SKM-1 treated with dmso at 0.1 percent for 144 hours (cell line): Measurements from ENCODE around the gene MMP14.

Experiments used
- DNase-seq: peaks from one replicate; lab custom pipeline; 2025; ENCODE audit not compliant: unreplicated experiment; lab: John Stamatoyannopoulos, UW

The MMP14 gene

DNA sequence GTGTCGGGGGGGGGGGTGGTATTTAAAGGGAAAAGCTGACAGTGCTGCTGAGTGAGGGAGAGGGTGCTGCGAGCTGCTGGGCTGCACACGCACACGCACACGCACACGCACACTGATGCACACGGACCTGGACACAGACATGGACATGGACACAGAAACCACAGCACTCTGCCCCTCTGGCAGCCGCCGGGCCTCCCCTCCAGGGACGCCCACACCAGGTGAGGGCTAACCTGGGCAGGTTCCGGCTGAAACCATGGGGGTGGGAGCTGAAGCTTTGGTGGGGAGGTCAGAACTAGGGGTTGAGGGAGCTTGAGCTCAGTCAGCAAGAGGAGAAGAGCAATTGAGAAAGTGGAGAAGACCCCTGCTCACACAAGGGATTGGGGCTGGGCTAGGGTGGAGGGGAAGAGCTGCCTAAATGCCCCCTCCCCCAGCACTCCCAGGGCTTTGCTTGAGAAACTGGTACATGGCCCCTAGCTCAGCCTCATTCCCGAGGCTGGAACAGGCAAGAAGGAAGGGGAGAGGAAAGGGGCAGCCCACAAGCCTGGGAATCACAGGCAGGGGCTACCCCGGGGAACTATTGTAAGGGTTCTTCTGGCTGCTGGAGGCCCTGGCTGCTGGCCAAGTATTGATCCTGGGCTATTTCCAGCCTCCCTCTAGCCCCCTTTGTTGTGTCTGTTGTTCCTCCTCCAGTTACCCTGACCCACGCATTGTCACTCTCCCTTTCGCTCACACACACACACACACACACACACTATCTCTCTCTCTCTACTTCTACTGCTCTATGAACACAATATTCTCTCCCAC is 47.0 kb downstream of the MMP14 start, which contains the start of gene REM2:
REM2 (plus strand) TSS at position 50 of the 804 bp plus-strand sequence; CDS start at position 116, 66 bp downstream.
- DNase-seq: no peak

DNA sequence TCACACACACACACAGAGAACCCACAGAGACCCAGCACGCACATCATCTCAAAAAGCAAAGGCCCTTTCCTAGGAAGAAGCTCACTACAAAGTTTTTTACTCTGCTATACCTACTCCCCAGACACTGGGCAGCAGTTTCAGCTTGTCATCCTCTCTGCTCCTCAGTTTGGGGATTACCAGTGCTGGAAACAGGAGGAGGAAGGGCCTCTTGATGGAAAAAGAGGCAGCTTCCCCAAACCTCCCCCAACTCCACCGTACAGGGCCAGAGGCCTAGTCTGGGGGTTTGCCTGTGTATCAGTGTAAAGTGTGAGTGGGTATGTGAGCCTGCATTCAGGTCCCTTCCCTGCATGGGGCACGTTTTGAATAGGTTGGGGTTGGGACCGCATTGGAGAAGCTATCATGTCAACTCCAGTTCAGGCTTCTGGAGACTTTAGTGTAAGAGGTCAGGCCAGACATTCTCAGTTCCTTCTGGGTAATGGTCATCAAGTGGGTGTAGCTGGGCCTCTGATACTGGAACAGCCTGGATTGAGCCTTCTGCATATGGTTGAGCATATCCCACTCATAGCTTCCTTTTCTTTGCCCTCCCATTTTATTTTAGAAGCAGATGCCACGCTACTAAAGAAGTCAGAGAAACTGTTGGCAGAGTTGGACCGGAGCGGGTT is 47.8 kb downstream of the MMP14 start:
- no peak for DNase-seq

DNA sequence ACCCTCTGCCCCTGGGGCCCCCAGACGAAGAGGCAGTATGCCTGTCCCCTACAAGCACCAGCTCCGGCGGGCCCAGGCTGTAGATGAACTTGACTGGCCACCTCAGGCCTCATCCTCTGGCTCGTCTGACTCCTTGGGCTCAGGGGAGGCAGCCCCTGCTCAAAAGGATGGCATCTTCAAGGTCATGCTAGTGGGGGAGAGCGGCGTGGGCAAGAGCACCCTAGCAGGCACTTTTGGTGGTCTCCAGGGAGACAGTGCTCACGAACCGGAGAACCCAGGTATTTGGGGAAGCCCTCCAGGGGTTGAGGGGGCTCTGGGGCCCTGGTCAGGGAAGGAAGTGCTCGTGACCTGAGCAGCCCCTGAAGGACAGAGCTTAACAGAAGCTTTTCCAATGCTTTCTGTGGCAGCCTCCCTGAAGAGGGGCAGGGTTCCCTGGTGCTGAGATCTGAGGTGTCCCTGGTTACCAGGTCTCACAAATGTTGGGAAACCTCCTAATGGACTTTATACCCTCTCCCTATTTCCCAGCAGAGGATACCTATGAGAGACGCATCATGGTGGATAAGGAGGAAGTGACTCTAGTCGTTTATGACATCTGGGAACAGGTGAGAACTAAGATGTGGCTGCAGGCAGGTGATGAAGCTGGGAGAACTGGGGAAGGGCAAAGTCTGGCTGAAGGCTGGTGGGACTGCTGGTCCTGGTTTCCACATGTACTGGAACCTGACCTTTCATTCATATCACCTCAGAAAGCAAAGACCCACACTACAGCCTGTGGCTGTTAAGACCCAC is 48.5 kb downstream of the MMP14 start:
- no peak for DNase-seq

DNA sequence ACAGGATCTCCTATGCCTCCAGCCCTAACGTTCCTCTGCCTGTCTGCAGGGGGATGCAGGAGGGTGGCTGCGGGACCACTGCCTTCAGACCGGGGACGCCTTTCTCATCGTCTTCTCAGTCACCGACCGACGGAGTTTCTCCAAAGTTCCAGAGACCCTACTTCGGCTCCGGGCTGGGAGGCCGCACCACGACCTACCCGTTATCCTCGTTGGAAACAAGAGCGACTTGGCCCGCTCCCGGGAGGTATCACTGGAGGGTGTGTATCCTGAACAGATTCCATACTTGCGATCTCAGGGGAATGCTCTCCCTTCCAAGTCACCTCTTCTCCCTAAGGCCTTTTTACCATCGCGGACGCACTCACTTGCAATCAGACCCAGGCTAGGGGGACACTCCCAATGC is 49.6 kb downstream of the MMP14 start:
- no peak for DNase-seq

DNA sequence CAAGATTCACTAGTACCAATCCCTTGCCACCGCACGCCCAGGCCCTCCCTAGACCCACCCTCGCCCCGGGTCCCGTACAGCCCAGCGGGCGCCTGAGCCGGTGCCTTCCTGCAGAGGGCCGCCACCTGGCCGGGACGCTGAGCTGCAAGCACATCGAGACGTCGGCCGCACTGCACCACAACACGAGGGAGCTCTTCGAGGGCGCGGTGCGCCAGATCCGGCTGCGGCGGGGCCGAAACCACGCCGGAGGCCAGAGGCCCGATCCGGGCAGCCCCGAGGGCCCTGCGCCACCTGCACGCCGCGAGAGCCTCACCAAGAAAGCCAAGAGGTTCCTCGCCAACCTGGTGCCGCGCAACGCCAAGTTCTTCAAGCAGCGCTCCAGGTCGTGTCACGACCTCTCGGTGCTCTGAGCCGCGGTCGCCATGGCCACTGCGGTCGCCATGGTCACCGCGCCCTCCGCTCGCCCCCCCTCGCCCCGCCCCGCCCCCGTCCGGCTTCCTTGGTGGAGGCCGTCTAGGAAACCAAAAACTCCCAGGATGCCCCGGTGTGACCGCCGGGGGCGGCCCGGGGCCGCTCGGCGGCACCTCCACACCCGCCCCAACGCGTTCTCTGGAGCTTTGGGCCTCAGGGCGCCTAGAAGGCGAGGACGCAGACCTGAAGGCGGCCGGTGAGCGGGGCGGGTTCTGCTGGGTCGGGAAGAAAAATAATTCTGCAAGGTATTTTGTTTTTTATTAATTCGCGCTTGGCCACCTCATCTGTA is 50.3 kb downstream of the MMP14 start:
- no peak for DNase-seq

DNA sequence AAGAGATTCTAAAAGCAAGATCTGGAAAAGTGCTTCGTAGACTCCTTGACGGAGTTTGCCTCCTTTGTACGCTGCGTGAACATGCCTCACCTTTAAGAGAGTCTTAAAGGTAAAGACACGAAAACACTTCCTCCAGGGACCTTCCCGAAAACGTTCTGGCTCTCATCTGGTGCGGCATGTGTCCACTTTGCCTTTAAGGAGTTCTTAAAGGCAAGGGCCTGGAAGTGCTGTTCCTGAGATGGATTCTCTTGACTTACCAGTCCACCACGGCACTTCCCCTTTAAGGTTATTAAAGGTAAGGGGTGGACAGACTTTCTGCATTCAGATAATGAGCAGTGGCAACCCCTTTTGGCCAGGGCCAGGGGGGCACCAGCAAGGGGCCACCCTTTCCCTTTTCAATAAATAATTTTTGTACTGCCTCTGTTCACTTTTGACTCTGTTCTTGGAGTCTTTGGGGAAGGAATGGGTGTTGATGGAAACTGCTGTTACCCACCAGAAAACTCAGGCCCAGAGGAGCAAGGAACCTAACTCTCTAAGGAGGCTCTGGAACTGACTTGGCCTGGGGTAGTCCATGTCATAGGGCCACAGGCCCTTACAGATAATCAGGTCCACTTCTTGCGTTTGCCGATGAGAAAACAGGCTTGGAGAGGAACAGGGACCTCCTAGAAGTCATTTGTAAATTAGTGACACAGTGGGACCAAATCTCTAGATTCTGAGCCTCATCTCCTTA is 51.0 kb downstream of the MMP14 start:
- DNase-seq: no peak

DNA sequence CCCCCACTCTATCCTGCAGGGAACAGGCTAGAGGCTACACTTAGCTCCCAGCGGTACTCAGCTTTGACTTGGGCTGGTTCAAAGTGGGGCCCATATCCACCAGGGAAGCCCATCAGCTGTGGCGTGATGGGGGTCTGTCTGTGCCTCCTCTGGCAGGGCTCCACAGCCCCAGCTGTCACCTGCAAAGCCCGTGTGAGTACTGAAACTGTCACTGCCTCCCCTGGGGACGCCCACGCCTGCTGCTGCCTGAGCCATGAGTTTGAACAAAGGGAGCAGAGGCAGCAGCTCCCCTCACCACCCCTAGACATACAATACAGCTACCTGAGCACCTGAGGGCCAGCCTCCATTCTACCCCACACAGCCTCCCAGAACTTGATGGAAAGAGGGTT is 51.6 kb downstream of the MMP14 start:
- no peak for DNase-seq

DNA sequence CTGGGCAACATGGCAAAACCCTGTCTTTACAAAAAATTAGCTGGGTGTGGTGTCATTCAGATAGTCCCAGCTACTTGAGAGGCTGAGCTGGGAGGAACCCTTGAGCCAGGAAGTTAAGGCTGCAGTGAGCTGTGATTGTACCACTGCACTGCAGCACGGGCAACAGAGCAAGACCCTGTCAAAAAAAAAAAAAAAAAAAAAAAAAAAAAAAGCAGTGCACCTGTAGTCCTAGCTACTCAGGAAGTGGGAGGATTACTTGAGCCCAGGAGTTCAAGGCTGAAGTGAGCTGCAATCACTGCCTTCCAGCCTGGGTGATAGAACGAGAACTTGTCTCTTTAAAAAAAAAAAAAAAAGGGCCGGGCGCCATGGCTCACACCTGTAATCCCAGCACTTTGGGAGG is 52.3 kb downstream of the MMP14 start:
- DNase-seq: no peak

DNA sequence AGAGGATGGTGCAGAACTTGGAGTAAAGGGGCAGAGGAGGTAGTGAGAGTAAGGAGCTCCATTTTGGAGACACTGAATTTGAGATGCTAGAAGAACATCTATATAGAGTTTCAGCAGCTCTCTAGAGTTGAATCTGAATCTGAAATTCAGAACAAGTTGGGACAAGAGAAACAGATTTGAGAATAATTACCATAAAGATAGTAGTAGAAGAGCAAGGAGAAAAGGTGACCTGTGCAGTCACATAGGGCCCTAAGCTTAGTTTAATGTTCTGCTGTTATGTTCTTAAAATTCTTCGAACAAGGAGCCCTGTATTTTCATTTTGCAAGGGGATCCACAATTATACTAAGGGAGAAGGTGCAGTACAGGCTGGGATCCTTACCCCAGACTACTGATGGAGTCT is 54.0 kb downstream of the MMP14 start:
- DNase-seq: no peak

DNA sequence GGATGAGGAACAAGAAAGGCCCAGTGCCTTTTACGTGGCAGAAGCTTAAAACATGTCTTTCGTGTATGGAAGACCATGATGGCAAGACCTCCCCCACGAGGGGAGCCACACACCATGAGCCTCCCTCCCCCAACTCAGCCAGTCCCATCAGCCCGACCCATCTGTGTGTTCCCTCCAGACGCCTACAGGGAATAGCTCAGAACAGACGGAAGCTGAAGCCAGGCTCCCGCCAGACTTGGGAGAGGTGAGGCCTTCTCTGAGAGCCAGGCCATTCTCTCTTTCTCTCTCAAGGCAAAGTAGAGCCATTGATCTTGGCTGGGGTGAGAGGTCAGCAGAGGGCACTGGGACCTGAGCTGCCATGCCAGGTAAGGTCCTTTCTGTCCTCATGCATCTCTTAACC is 56.1 kb downstream of the MMP14 start:
- no peak for DNase-seq

DNA sequence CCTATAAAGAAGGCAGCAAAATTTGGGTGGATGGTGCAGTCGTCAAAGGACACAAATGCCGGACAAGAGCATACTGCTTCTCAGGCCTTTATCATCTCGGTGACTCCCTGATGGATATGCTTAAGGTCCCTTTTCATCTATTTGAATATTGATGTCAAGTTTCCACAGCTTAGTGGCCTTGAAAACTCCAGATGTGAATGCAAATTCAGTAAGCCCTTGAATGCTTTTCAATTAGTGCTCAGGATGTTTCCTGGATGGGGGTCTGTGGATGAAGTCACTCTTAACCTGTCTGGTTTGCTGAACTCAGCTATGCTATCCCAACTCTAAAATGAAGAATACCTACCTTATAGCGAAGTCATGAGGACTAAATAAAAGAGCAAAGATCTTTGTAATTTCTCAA is 57.3 kb downstream of the MMP14 start:
- no peak for DNase-seq

DNA sequence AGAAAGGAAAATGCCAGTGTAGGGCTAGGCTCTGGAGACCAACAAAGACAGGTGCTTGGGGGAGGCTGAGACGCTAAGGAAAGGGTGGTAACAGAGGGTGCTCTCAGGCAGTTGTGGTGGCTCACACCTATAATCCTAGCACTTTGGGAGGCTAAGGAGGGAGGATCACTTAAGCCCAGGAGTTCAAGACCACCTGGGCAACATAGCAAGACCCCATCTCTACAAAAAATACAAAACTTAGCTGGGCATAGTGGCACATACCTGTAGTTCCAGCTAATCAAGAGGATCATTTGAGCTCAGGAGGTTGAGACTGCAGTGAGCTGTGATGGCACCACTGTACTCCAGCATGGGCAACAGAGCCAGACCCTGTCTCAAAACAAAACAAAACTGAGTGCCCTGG is 59.0 kb downstream of the MMP14 start:
- no peak for DNase-seq

DNA sequence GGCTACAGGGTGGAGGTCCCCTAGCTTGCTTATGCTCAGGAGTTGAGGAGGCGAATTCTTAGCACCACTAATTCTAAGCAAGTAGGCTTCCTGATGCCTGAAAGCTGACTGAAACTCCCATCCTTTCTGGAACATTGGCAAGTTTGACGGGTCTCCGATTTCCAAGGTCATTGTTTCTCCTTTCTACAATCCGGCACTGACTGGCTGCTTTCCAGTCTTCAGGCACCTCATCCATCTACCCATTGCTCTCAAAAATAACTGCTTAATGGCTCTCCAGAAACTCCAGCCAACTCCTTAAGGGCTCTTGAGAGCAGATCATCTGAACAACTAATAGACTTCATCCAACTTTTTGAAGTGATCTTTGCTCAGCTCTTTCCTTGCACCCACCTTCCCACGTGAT is 60.0 kb downstream of the MMP14 start:
- DNase-seq: no peak

DNA sequence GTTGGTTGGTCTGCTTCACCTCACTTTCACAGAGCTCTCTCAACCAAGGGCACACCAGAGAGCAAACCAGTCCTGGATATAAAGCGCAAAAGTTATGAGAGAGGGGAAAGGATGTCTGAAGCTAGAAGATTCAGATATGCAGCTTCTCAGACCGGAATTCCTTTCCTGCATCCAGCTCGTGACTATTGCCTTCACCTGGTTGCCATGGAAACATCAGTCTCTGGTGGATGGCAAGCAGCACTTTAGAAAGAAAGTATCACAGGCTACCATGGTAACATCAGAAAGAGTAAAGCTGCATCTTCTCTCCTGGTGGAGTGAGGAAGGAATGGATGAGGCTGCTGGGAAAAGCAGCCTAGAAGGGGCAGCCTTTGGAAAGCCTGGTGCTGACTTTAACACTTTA is 60.4 kb downstream of the MMP14 start:
- DNase-seq: no peak

DNA sequence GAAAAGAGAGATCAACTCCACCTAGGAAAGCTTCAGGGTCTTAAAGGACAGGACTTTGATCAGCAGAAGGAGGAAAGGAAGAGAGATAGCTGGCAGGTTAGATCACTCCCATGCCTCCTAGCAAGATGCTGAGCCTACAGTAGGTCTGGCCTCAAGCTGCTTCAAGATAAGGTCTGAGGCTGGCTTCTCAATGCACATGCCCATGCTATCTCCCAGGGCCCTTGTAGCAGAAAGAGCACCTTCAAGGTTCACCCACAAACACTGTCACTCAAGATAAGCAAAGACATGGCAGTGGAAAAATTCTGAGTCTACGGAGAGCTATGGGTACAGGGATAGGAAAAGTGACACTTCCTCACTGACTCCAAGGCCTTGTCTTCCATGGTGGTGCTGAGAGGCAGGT is 61.0 kb downstream of the MMP14 start:
- no peak for DNase-seq
